Retinal pigment epithelial cell (primary cell): ENCODE measurements around the gene CPT1B.
A peak's percentile ranks its signal among the peaks of the same experiment; 100 is the strongest.
"Not testable (repeated sequence)": the region's sequence is repeated elsewhere in the genome, so short reads cannot be mapped to it uniquely, and the experiment has no call there.

Experiments used
- DNase-seq: peaks from one replicate; pipeline ENCODE4 v3.0.0-alpha.2; 2010; ENCODE audit warnings: low read depth
- H3K4me3 ChIP-seq: 2 replicates; pipeline ENCODE4 v1.5.1; 2011; ENCODE audit warnings: mild to moderate bottlenecking, low read length, control low read depth, moderate library complexity
- TF ChIP-seq, protein P1 (sequence below): conservative IDR thresholded peaks from 2 replicates; pipeline ENCODE4 v1.5.1; 2011; ENCODE audit warnings: low read depth, low read length, control low read depth, inconsistent platforms

CPT1B gene

GRCh38 chr22:50537765-50538164 is 40.5 kb downstream of the CPT1B start:
- no peak for DNase-seq
- no peak overlapping the region for H3K4me3 ChIP-seq
- TF ChIP-seq, protein P1, sequence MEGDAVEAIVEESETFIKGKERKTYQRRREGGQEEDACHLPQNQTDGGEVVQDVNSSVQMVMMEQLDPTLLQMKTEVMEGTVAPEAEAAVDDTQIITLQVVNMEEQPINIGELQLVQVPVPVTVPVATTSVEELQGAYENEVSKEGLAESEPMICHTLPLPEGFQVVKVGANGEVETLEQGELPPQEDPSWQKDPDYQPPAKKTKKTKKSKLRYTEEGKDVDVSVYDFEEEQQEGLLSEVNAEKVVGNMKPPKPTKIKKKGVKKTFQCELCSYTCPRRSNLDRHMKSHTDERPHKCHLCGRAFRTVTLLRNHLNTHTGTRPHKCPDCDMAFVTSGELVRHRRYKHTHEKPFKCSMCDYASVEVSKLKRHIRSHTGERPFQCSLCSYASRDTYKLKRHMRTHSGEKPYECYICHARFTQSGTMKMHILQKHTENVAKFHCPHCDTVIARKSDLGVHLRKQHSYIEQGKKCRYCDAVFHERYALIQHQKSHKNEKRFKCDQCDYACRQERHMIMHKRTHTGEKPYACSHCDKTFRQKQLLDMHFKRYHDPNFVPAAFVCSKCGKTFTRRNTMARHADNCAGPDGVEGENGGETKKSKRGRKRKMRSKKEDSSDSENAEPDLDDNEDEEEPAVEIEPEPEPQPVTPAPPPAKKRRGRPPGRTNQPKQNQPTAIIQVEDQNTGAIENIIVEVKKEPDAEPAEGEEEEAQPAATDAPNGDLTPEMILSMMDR, result no peak

GRCh38 chr22:50536226-50536625 is 42.0 kb downstream of the CPT1B start:
- H3K4me3 ChIP-seq, result no peak overlapping the region
- TF ChIP-seq, protein P1, result no peak
- DNase-seq, result no peak

GRCh38 chr22:50535113-50535512 is 43.1 kb downstream of the CPT1B start:
- no peak for DNase-seq
- TF ChIP-seq, protein P1, result no peak
- no peak overlapping the region for H3K4me3 ChIP-seq

DNA sequence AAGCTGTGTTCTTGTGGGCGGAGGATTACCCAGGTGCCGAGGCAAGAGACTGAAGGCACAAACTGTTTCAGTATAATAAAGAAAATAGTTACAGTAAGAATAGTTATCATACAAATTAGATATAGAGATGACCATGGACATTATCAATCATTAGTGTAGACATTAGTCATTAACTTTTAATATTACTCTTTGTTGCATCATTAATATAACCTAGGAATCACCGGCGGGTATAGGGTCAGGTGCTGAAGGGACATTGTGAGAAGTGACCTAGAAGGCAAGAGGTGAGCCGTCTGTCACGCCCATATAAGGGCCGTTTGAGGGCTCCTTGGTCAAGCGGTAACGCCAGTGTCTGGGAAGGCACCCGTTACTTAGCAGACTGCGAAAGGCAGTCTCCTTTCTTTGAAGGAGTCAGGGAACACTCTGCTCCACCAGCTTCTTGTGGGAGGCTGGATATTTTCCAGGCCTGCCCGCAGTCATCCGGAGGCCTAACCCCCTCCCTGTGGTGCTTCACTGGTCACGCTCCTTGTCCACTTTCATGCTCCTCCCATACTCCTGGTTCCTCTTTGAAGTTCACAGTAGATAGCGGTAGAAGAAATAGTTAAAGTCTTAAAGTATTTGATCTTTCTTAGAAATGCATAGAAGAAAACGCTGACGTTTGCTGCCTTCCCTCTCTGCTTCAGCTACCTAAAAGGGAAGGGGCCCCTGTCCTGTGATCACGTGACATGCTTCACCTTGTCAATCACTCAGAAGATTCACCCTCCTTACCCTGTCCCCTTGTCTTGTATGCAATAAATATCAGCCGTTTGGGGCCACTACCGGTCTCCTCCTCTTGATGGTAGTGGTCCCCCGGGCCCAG is 44.1 kb downstream of the CPT1B start:
- H3K4me3 ChIP-seq, DNase-seq: not testable (repeated sequence)

DNA sequence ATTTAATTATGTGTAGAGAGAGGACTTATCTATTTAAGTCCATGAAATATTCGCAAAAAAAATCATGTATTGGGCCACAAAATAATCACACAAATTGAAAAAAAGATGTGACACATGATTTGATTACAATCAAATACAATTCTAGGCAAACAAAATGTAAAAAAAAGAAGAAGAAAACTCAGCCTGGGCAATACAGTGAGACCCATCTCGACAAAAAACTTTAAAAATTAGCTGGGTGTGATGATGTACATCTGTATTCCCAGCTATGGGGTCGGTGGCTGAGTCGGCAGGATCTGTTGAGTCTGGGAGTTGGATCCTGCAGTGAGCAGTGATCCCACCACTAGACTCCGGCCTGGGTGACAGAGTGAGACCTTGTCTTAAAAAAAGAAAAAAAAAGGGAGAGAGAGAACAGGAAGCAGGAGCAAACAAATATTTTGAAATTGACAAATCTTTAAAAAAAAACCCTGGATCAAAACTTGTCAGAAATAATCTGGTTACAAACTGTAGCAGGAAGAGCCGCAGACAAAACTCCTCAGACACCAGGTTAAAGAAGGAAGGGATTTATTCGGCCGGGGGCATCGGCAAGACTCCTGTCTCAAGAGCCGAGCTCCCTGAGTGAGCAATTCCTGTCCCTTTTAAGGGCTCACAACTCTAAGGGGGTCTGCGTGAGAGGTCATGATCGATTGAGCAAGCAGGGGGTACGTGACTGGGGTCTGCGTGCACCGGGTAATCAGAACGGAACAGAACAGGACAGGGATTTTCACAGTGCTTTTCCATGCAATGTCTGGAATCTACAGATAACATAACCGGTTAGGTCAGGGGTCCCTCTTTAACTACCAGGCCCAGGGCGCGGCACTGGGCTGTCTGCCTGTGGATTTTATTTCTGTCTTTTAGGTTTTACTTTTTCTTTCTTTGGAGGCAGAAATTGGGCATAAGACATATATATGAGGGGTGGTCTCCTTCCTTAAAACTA is 45.1 kb downstream of the CPT1B start:
- TF ChIP-seq, protein P1, result no peak
- H3K4me3 ChIP-seq, result no peak overlapping the region
- DNase-seq, result no peak

GRCh38 chr22:50531962-50532674 is 46.1 kb downstream of the CPT1B start:
- no peak for DNase-seq
- H3K4me3 ChIP-seq, result peak overlapping the region; percentile 22
- TF ChIP-seq, protein P1, result no peak

- TF ChIP-seq, protein P1, result no peak
- peak overlapping the region; percentile 19 for H3K4me3 ChIP-seq
- DNase-seq, result no peak
These were observed 46.7 kb downstream of the CPT1B start for GRCh38 chr22:50531546-50531961.
